GM12874 (cell line): Measurements from ENCODE around the gene PTPRN2.

ENCODE experiments used
- CTCF ChIP-seq: IDR thresholded peaks from 2 replicates; pipeline ENCODE4 v1.5.1; 2011; ENCODE audit warnings: low read depth, mild to moderate bottlenecking, control low read depth, low read length, moderate library complexity; ENCODE audit not compliant: insufficient read depth

Gene PTPRN2

DNA sequence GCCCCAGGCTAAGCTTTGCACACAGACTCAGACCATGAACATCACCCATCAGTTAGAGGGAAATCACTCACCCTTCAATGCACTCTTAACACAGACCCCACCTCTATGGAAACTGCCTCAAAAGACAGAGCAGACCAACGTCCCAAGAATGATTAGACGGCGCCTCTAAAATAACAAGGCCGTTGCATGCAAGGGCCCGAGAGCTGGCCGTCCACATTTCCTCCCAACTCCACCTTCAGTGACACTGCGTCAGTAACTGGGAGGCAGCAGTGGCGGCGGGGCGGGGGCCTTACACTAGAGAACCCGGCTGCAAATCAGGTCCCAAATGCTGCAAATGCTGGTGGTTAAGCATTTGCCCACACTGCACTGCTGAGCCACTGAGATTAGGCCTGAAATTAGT lies 115.0 kb downstream of the PTPRN2 start:
- no peak for TF ChIP-seq CTCF

- TF ChIP-seq CTCF: no peak
Measured at GRCh38 chr7:158471716-158472115, 115.9 kb downstream of the PTPRN2 start.

GRCh38 chr7:158470336-158470735 lies 117.3 kb downstream of the PTPRN2 start:
- TF ChIP-seq CTCF: no peak

DNA sequence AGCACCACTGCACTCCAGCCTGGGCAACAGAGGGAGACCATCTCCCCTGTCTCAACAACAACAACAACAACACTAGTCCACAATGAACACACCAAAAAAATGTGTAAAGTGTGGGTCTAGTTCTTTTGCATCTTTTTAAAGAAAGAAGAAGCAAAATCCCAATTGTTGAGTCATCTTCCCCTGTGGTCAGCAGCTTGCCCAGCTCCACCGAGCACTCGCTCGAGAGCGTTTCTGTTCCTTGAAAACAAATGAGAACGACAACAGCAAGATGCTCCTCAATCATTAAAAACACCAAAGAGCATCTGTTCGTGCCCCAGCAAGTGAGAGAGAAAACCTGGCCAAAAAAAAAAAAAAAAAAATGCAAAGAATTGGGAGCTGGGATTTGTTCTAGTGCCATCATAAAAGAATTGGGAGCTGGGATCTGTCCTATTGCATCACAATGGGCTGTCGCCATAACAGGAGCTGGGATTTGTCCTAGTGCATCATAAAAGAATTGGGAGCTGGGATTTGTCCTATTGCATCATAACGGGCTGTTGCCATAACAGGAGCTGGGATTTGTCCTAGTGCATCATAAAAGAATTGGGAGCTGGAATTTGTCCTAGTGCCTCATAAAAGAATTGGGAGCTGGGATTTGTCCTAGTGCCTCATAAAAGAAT lies 118.1 kb downstream of the PTPRN2 start:
- TF ChIP-seq CTCF: no peak

- TF ChIP-seq CTCF: no peak
Measured at GRCh38 chr7:158468700-158469296, 118.8 kb downstream of the PTPRN2 start.

DNA sequence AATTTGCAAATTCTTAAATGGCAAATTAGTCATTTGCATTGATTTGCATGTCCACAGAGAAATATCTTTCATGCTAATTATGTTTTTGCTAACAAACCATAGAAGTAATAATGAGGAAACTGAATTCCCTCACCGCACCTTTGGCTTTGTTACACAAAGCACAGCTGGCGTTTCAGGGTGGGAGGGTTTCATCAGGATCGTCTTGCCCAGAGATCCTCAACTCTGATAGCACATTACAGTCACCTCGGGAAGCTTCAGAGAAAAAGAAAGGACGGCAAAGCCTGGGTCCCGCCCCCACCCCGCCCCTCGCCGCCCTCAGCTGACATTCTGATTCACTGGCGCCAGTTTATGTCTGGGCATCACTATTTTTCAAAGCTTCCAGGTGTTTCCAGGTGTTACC lies 119.4 kb downstream of the PTPRN2 start:
- TF ChIP-seq CTCF: no peak

DNA sequence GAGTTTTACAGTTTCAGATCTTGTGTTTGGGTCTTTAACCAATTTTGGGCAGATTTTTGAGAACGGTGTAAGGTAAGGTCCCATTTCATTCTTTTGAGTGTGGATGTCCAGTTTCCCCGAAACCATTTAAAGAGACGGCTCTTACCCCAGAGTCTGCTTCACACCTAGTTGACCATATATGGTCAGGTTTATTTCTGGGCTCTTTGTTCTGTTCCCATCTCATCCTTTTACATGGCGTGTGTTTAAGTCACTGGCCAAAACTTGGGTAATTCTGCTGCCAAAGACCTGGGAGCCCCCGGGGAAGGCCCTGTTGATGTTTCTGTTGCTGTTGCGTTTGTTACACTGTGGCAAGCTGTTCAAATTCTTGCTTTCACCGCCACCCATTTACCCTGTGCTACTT lies 120.1 kb downstream of the PTPRN2 start:
- TF ChIP-seq CTCF: no peak
